ENCODE data around the gene SERTAD2. TPM values are rescaled to one million over a fixed set of nuclear protein-coding genes. Genes with fewer than 3 reads are reported as not detected.
A peak's percentile ranks its signal among the peaks of the same experiment; 100 is the strongest.

Gene SERTAD2
- polyA plus RNA-seq, 1 donor from 2014 or later = 14.6 TPM

DNA sequence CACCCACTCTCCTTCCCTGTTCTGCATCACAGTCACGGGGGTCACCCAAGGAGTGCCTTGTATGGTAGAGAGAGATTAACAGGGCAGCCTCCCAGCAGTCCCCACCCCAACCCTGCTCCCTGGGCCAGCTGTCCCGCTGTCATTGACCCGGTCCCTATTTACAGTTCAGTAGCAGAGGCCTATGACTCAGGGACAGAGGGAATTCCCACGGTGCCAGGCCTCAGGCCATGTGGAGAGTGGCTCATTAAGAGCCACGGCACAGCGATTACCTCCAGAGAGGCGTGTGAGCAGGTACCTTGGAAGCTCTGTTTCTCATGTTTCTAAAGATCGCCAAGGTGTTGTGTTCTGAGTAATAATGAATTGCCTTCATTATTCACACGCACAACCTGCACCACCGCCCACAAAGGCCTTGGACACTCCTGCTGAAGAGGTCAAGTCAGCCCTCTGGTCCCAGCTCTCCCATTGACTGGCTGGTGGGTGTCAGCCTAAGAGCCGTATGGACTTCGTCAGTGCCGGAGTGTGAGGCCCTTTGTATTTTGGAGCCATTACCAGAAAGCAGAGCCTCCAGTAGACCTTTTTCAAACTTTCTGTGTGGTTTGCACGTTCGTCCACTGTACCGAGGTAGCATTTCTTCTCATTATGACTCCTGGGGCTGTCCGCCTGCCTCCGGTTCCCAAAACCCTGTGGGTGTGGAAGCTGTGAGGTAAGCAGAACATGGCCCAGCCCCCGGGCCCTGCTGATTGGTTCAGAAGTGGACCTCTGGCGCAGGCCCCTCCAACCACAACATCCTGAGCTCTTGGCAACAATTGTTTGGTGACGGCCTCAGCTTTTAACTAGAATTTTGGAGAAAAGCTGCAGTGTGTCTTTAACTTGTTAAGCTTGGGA is 47.0 kb downstream of the SERTAD2 start:
- H3K27ac Mint-ChIP-seq = peak overlapping the region; percentile 85 to 92 (median 88)
- H3K4me3 Mint-ChIP-seq = peak overlapping the region; percentile 81 to 95 (median 94)
- H3K36me3 Mint-ChIP-seq = no peaks in the 10 kb centered on the region
- H3K4me1 Mint-ChIP-seq = peaks cover 7 to 17% (median 12%) of the 10 kb centered on the region in 3 donors
- no peaks in the 10 kb centered on the region for H3K27me3 Mint-ChIP-seq
- H3K9me3 Mint-ChIP-seq = no peaks in the 10 kb centered on the region

DNA sequence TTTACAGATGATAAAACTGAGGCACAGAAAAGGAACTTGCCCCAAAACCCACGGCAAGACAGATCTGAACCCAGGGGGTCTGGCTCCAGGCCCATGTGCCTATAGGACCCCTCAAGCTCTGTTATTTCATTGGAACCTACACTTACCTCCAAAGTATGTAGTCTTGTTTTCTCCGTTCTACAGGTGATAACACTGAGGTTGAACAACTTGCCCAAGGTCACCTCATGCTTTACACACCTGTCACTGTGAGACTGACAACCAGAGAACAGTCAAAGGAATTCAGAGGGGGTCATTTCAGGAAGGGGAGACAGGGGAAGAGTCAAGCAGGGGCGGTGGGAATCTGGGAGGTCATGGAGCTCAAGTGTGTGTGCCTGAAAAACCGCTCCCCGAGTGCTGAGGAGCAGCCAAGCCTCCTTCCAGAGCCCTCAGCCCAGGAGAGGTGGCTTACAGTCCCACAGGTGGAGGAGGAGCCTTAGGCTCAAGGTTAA is 47.7 kb downstream of the SERTAD2 start:
- Mint-ChIP-seq H3K4me1 (peaks cover 3 to 17% (median 12%) of the 10 kb centered on the region in 3 donors), H3K27ac (peak overlapping the region; percentile 85 to 92 (median 88)), H3K27me3 (no peaks in the 10 kb centered on the region), H3K9me3 (no peaks in the 10 kb centered on the region), H3K36me3 (no peaks in the 10 kb centered on the region), H3K4me3 (peak overlapping the region in 3 of 4 donors; percentile 77 to 95 (median 84))

DNA sequence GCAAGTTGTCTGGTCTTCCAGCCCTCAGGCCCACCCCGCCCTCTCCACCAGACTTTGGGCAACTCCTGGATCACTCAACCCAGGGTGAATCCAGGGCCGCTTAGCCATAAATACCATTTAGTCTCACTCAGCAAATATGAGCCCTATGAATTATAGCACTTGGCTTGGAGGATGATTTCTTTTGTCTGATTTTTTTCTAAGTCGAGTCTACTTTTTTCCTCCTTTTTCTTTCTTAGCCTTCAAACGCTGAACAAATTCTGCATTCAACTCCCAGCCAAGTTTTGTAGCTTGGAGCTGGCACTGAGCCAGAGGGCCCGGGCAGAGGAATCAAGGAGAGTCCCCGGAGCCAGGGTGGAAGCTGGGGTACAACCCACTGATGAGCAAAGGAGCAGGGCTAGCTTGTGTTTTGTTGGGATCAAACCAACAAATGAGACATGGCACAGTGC is 48.7 kb downstream of the SERTAD2 start:
- Mint-ChIP-seq H3K4me3 (peak overlapping the region in 2 of 4 donors; percentile 5 to 71), H3K27me3 (no peaks in the 10 kb centered on the region), H3K4me1 (peaks cover 2 to 13% (median 12%) of the 10 kb centered on the region in 3 donors), H3K36me3 (no peaks in the 10 kb centered on the region), H3K27ac (peak overlapping the region in 1 of 3 donors; percentile 31), H3K9me3 (no peaks in the 10 kb centered on the region)

- H3K4me3 Mint-ChIP-seq = no peak overlapping the region
- peaks cover 5 to 13% (median 12%) of the 10 kb centered on the region in 3 donors for H3K4me1 Mint-ChIP-seq
Observed at GRCh38 chr2:64604155-64604554, 49.6 kb downstream of the SERTAD2 start.

DNA sequence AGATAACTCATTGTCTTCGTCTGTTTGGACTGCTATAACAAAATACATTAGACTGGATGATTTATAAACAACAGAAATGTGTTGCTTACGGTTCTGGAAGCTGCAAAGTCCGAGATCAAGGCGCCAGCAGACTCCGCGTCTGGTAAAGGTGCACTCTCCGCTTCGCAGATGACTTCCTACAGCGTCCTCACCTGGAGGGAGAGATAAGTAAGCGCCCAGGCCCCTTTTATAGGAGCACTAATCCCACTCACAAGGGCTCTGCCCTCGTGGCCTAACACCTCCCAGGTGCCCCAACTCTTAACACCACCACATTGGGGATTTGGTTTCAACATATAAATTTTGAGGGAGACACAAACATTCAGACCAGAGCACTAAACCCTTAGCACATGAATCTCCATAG is 51.3 kb downstream of the SERTAD2 start:
- no peaks in the 10 kb centered on the region for H3K9me3 Mint-ChIP-seq
- H3K4me1 Mint-ChIP-seq = peaks cover 3 to 12% (median 7%) of the 10 kb centered on the region in 3 donors
- no peaks in the 10 kb centered on the region for H3K36me3 Mint-ChIP-seq

More at GRCh38 chr2:64604155-64604554, 49.6 kb downstream of the SERTAD2 start:
- Mint-ChIP-seq H3K36me3 (no peaks in the 10 kb centered on the region), H3K27me3 (no peaks in the 10 kb centered on the region), H3K9me3 (no peaks in the 10 kb centered on the region), H3K27ac (no peak overlapping the region)

DNA sequence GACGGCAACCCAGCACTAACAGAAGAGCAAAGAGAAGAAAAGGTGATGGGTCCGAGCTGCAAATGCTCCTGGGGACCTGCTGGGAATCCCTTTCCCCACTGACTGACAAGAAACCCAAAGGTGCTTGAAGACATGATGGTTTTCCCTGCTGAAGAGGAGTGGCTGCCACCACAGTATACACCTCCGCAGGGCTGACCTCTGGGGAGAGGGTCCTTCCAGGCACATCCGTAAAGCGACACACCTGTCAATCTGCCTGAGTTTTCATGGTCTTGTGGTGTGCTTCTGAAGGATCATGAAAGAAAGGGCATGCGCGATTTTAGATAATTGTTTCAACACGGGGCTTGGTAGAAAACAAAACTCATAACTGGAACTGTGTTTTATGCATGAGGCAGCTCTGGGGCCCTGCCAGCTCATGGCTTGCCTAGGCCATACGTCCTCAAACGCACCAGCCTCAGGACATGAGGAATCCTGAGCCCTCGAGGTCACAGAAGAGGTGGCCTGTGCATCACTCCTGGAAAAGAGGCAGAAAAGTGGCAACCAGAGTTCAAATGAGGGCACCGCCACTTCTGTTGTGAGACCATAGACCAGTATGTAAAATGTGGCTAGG is 51.8 kb downstream of the SERTAD2 start:
- Mint-ChIP-seq H3K27ac (no peak overlapping the region), H3K9me3 (no peaks in the 10 kb centered on the region), H3K4me3 (no peak overlapping the region), H3K36me3 (no peaks in the 10 kb centered on the region), H3K27me3 (no peaks in the 10 kb centered on the region), H3K4me1 (peaks cover 3 to 6% (median 3%) of the 10 kb centered on the region in 3 donors)

More for the DNA sequence above, 51.3 kb downstream of the SERTAD2 start:
- Mint-ChIP-seq H3K4me3 (no peak overlapping the region), H3K27me3 (no peaks in the 10 kb centered on the region), H3K27ac (no peak overlapping the region)

DNA sequence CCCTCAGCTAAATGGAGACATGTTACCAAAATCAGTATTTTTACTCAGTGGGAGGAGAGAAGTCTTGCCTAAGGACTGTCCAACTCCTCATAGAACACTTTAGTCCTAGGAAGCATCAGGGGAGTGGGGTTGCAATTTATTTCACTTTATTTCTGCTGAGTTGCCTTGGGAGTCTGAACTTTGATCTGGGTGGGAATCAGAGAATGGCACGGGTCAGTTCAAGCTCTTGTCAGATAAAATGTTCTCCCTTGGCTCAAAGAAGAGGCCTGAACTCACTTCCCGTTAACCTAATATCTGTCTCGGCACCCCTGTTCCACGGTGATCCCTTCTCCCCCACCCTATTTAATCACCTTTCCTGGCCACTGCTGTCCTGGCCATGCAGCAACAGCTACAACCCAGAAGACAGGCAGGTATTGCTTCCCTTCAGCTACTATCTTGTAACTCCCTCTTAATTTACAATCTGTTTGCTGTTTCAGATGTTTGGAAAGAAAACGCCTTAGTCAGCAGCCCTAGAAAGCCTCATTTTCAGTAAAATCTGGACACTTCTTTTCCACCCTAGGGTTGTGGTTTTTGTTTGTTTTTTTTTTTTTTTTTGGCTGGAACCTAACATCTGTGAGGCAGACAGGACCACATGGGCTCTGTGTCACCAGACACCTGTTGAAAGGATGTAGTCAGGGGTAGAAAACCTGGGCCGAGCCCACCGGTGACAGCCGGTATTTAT is 52.5 kb downstream of the SERTAD2 start:
- Mint-ChIP-seq H3K9me3 (no peaks in the 10 kb centered on the region), H3K36me3 (no peaks in the 10 kb centered on the region), H3K27me3 (no peaks in the 10 kb centered on the region), H3K27ac (no peak overlapping the region), H3K4me3 (no peak overlapping the region), H3K4me1 (peaks cover 3 to 4% (median 3%) of the 10 kb centered on the region in 3 donors)

DNA sequence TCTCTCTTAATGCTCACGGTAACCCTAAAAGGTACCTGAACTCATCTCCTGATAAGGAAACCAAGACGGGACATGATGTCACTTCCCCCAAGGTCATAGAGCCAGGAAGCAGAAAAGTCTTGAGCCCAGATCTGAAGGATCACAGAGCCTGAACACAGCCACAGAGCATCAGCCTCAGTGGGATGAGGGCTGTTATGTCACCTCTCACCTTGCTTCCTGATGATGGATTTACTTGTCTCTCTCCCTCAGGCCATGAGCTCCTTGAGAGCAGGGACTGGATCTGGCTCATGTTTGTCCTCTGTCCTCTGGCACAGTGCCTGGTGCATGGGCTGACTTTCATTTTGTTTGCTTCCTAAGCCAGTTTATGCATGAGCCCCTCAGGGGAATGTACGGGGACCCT is 54.2 kb downstream of the SERTAD2 start:
- Mint-ChIP-seq H3K9me3 (no peaks in the 10 kb centered on the region), H3K4me1 (peaks cover 0 to 3% (median 2%) of the 10 kb centered on the region in 3 donors), H3K36me3 (no peaks in the 10 kb centered on the region), H3K27ac (peak overlapping the region in 1 of 3 donors; percentile 29), H3K4me3 (no peak overlapping the region), H3K27me3 (no peaks in the 10 kb centered on the region)

GRCh38 chr2:64598226-64598625 is 55.5 kb downstream of the SERTAD2 start:
- Mint-ChIP-seq H3K27ac (no peak overlapping the region), H3K4me3 (no peak overlapping the region), H3K9me3 (no peaks in the 10 kb centered on the region), H3K4me1 (peaks cover 0 to 3% (median 2%) of the 10 kb centered on the region in 3 donors), H3K36me3 (no peaks in the 10 kb centered on the region), H3K27me3 (no peaks in the 10 kb centered on the region)

GRCh38 chr2:64595397-64596176 is 58.1 kb downstream of the SERTAD2 start:
- Mint-ChIP-seq H3K27me3 (no peaks in the 10 kb centered on the region), H3K36me3 (no peaks in the 10 kb centered on the region), H3K9me3 (no peaks in the 10 kb centered on the region), H3K27ac (no peak overlapping the region), H3K4me1 (peaks cover 0 to 3% (median 2%) of the 10 kb centered on the region in 3 donors), H3K4me3 (no peak overlapping the region)

GRCh38 chr2:64594226-64594989 is 59.3 kb downstream of the SERTAD2 start:
- Mint-ChIP-seq H3K4me1 (peaks cover 0 to 2% (median 1%) of the 10 kb centered on the region in 3 donors), H3K4me3 (no peak overlapping the region), H3K27ac (no peak overlapping the region), H3K27me3 (no peaks in the 10 kb centered on the region), H3K9me3 (no peaks in the 10 kb centered on the region), H3K36me3 (no peaks in the 10 kb centered on the region)

DNA sequence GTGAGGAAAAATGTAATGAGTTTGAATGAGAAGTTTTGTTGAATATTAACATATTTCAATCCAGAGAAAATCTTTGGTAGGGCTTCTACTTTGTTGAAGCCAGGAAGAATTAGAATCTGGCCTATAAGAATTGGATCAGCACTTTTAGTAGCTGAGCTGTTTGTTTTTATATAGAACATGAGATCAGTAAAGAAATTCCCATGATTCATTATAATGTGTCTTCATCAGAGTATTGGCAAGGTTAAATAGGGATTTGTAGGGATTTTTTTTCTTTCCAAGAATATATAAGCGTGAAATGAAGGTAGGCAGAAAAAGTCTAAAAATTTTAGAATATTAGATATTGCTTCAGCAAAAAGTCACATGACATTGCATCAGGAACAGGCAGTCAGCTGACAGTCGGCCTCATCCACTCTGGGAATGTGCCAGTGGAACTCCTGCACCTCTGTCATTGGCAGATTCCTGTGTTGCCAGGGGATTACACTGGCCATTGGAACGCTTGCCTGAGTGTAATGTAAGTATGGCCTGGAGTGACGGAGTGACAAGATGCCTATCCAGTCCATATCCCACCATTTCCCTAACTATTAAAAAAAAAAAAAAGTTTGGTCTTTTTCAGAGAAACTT is 60.6 kb downstream of the SERTAD2 start:
- H3K4me1 Mint-ChIP-seq = no peaks in the 10 kb centered on the region
- H3K9me3 Mint-ChIP-seq = no peaks in the 10 kb centered on the region
- no peak overlapping the region for H3K27ac Mint-ChIP-seq
- H3K27me3 Mint-ChIP-seq = no peaks in the 10 kb centered on the region
- no peaks in the 10 kb centered on the region for H3K36me3 Mint-ChIP-seq
- no peak overlapping the region for H3K4me3 Mint-ChIP-seq

- H3K9me3 Mint-ChIP-seq = no peaks in the 10 kb centered on the region
- no peak overlapping the region for H3K4me3 Mint-ChIP-seq
- H3K36me3 Mint-ChIP-seq = no peaks in the 10 kb centered on the region
- H3K27me3 Mint-ChIP-seq = no peaks in the 10 kb centered on the region
- H3K4me1 Mint-ChIP-seq = peaks cover 6 to 9% (median 6%) of the 10 kb centered on the region in 3 donors
- no peak overlapping the region for H3K27ac Mint-ChIP-seq
Observed at GRCh38 chr2:64591188-64591587, 62.5 kb downstream of the SERTAD2 start.
